IPS-20b (cell line): ENCODE measurements around the gene CHP1.
"Not testable (repeated sequence)": the region's sequence is repeated elsewhere in the genome, so short reads cannot be mapped to it uniquely, and the experiment has no call there.

Source experiments
- H3K27ac ChIP-seq: one replicate; pipeline ENCODE4 v1.5.1; 2013; ENCODE audit warnings: low read length
- H3K27me3 ChIP-seq: 2 replicates; pipeline ENCODE4 v1.6.1; 2013; ENCODE audit warnings: mild to moderate bottlenecking, low read length, inconsistent platforms; ENCODE audit not compliant: insufficient read depth
- H3K36me3 ChIP-seq: 2 replicates; pipeline ENCODE4 v1.6.1; 2013; ENCODE audit warnings: low read depth, mild to moderate bottlenecking, inconsistent platforms, low read length, moderate library complexity; ENCODE audit not compliant: insufficient read depth
- H3K4me1 ChIP-seq: 2 replicates; pipeline ENCODE4 v1.6.1; 2013; ENCODE audit warnings: mild to moderate bottlenecking, control low read depth, inconsistent platforms, low read length, moderate library complexity; ENCODE audit not compliant: insufficient read depth
- H3K4me3 ChIP-seq: 2 replicates; pipeline ENCODE4 v1.5.1; 2013; ENCODE audit warnings: mild to moderate bottlenecking, low read length, inconsistent platforms
- H3K9ac ChIP-seq: 2 replicates; pipeline ENCODE4 v1.6.1; 2013; ENCODE audit warnings: low read depth, mild to moderate bottlenecking, inconsistent platforms, low read length, moderate library complexity
- H3K9me3 ChIP-seq: 2 replicates; pipeline ENCODE4 v1.6.1; 2013; ENCODE audit warnings: mild to moderate bottlenecking, low read depth, low read length, inconsistent platforms; ENCODE audit not compliant: insufficient read depth

CHP1 gene

GRCh38 chr15:41258750-41259471, 27.8 kb downstream of the CHP1 start:
- Histone ChIP-seq H3K27ac (no peak overlapping the region), H3K9me3 (no peaks in the 10 kb centered on the region), H3K4me1 (peaks cover 10% of the 10 kb centered on the region), H3K9ac (no peak overlapping the region), H3K27me3 (no peaks in the 10 kb centered on the region), H3K36me3 (peaks cover 44% of the 10 kb centered on the region), H3K4me3 (no peak overlapping the region)

DNA sequence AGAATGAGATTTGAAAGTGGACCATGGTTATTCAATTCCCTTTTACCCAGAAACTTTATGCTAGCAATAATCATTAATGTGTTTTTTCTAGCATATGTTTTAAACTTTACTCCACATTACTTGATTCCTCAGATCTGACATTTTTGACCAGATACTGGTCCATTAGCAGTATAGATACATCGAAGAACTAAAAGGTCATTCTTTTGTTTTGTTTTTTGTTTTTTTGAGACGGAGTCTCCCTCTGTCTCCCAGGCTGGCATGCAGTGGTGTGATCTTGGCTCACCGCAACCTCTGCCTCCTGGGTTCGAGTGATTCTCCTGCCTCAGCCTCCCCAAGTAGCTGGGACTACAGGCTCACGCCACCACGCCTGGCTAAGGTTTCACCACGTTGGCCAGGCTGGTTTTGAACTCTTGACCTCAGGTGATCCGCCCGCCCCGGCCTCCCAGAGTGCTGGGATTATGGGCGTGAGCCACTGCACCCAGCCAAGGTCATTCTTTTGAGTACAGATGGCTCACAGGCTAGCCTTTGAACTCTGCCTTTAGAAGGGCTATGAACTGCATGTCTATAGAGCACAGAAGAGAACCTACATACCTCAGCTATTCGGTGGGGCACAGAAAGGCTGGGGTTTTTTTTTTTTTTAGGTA, 28.6 kb downstream of the CHP1 start:
- no peaks in the 10 kb centered on the region for H3K27me3 ChIP-seq
- no peak overlapping the region for H3K4me3 ChIP-seq
- H3K4me1 ChIP-seq, result peaks cover 10% of the 10 kb centered on the region
- no peak overlapping the region for H3K9ac ChIP-seq
- H3K36me3 ChIP-seq, result peaks cover 40% of the 10 kb centered on the region
- H3K9me3 ChIP-seq, result no peaks in the 10 kb centered on the region
- H3K27ac ChIP-seq, result no peak overlapping the region

GRCh38 chr15:41260924-41261323, 29.9 kb downstream of the CHP1 start:
- not testable (repeated sequence) for H3K9me3 ChIP-seq, H3K27ac ChIP-seq, H3K4me3 ChIP-seq, H3K27me3 ChIP-seq, H3K9ac ChIP-seq
- Histone ChIP-seq H3K36me3 (peaks cover 41% of the 10 kb centered on the region), H3K4me1 (peaks cover 10% of the 10 kb centered on the region)

DNA sequence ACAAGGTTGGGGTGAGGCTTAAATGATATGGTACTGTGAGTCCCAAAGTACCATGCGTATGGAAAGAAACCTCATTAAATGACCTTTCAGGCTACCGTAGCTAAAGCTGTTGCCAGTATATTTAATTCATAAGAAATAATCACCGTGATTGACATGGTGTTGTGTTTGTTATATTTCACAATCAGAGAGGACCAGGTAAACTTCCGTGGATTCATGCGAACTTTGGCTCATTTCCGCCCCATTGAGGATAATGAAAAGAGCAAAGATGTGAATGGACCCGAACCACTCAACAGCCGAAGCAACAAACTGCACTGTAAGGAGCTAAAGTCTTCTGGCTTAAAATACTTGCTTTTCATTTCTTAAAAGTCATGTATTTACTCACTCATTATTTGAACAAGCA, 31.5 kb downstream of the CHP1 start:
- peak overlapping the region; percentile 20 for H3K27ac ChIP-seq
- no peak overlapping the region for H3K9ac ChIP-seq
- H3K36me3 ChIP-seq, result peaks cover 43% of the 10 kb centered on the region
- H3K4me3 ChIP-seq, result no peak overlapping the region
- no peaks in the 10 kb centered on the region for H3K27me3 ChIP-seq
- no peaks in the 10 kb centered on the region for H3K9me3 ChIP-seq
- H3K4me1 ChIP-seq, result peaks cover 10% of the 10 kb centered on the region

DNA sequence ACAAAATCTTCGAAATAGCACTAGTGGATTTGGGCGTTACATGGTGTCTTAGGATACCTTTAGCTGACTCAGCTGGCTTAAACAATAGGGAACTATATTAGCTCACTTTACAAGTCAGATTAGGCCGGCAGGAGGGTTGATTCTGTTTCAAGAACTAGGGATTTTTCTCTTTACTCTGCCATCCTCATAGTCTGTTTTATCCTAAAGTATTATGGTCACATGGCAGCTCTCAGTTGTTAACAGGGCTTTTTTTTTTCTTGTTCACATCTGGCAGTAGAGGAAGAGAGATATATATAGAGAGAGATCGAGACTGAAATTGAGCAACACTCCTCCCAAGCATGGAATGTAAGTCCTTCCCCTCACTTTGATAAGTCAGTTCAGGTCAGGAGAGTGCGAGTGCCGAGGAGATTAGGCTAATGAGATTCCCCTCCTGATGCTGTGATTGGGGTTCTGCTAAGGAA, 32.9 kb downstream of the CHP1 start:
- no peaks in the 10 kb centered on the region for H3K27me3 ChIP-seq
- H3K4me3 ChIP-seq, result peak overlapping the region; percentile 45; the same call in 1 of the 2 replicates
- H3K27ac ChIP-seq, result peak overlapping the region; percentile 1
- peaks cover 30% of the 10 kb centered on the region for H3K36me3 ChIP-seq
- peak overlapping the region; percentile 49; the same call in 1 of the 2 replicates for H3K9ac ChIP-seq
- peaks cover 10% of the 10 kb centered on the region for H3K4me1 ChIP-seq
- no peaks in the 10 kb centered on the region for H3K9me3 ChIP-seq

DNA sequence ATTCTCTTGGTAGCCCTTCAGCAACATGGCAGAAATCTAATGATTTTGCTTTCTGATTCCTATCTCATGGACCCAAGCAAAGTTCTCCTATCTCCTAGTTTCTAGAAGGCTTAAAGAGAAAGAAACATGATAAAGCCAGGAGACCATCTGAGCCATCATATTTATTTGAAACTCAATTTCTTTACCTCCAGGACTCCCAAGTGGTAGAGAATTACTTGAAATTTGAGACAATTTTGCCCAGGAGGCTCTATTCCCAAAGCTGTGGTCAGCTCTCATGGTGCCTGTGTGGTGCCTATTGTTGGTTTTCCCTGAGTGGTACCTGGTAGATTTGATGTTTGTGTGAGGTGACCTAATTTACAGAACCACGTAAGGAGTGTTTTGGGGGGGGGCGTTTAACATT, 38.8 kb downstream of the CHP1 start:
- H3K9me3 ChIP-seq, result no peaks in the 10 kb centered on the region
- peaks cover 25% of the 10 kb centered on the region for H3K36me3 ChIP-seq
- H3K4me1 ChIP-seq, result no peaks in the 10 kb centered on the region
- no peak overlapping the region for H3K4me3 ChIP-seq
- H3K9ac ChIP-seq, result no peak overlapping the region
- H3K27me3 ChIP-seq, result no peaks in the 10 kb centered on the region
- no peak overlapping the region for H3K27ac ChIP-seq

DNA sequence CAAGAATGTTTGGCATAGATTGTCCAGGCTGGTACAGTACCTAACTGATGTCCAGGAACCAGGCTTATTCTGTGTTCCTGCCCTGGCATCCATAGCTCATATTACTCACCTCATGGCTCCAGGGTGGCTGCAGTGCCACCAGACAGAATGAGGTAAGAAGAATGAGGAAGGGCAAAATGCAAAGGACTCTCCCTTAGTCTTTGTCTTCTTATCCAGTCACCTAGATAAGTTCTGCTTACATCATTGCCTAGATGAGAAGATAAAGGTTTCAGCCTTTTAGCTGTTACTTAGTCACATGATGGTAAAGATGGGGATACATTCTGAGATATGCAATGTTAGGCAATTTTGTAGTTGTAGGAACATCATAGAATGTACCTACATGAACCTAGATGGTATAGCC, 45.8 kb downstream of the CHP1 start:
- H3K4me3 ChIP-seq, result no peak overlapping the region
- no peaks in the 10 kb centered on the region for H3K4me1 ChIP-seq
- H3K27ac ChIP-seq, result no peak overlapping the region
- no peaks in the 10 kb centered on the region for H3K9me3 ChIP-seq
- H3K27me3 ChIP-seq, result no peaks in the 10 kb centered on the region
- H3K36me3 ChIP-seq, result peaks cover 34% of the 10 kb centered on the region
- no peak overlapping the region for H3K9ac ChIP-seq

DNA sequence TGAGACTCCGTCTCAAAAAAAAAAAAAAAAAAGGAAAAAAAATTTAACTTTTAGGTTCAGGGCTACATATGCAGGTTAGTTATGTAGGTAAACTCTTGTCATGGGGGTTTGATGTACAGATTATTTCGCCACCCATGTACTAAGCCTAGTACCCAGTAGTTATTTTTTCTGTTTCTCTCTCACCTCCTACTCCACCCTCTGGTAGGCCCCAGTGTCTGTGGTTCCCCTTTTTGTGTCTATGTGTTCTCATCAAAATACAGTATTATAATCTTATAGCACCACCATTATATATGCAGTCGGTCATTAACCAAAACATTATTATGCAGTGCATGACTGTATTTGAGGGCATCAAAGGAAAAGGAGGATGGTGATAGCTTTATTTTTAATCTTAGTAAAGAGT, 47.3 kb downstream of the CHP1 start:
- no peaks in the 10 kb centered on the region for H3K4me1 ChIP-seq
- H3K36me3 ChIP-seq, result peaks cover 33% of the 10 kb centered on the region
- H3K27me3 ChIP-seq, result no peaks in the 10 kb centered on the region
- H3K27ac ChIP-seq, result no peak overlapping the region
- H3K4me3 ChIP-seq, result no peak overlapping the region
- no peak overlapping the region for H3K9ac ChIP-seq
- H3K9me3 ChIP-seq, result no peaks in the 10 kb centered on the region

DNA sequence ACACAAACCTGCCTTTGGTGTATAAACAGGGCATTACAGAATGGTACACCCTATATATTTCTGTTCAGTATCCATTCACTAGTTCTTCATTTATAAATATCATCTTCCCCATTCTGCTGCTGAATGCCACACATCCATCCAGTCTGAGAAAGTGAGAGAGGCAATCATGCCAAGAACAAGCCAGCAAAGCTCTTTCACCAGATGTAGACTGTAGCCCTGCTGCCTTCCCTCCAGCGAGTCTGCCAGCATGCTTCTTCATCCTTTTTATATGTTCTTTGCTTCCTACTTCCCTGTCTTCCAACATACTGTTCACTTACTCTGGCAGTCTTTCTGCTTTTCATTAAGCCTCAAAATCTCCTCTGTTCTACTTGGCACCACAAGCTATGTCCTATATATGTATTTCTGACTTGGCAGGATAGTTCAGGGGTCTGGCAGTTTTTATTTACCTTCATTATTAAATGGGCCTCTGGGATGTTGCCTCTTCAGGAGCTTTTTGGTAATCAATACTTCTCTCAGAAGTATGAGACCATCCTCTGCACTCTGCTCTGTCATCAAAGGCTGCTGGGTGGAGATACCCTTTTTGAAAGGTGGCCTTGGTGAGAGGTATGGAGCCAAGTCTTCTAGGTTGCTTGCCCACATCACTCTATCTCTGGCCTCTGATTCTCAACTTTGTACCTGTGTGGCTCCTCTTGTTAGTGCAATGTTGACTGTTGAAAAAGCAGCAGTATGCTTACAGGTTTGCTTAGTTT, 48.6 kb downstream of the CHP1 start:
- Histone ChIP-seq H3K27ac (no peak overlapping the region), H3K4me1 (no peaks in the 10 kb centered on the region), H3K9me3 (no peaks in the 10 kb centered on the region), H3K9ac (no peak overlapping the region), H3K4me3 (no peak overlapping the region), H3K36me3 (peaks cover 28% of the 10 kb centered on the region), H3K27me3 (no peaks in the 10 kb centered on the region)

DNA sequence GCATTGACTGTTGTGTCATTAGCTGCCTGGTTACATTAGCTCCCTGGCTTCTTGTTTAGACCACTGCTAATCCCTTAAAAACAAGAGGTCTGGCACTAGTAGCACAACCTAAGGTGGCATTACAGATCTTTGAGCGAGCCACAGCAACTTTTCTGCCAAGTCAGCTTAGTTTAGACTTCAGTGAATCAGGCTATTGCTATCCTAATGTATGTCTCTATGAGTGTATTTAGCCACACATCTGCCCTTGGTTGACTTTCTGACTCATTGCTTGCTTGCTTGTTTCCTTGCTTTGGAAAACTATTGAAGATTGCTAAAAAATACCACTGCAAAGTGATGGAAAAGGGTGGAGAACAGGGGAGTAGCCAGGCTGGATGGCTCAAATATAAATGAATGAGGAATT, 50.2 kb downstream of the CHP1 start:
- Histone ChIP-seq H3K4me1 (peaks cover 5% of the 10 kb centered on the region; the same call in 1 of the 2 replicates), H3K36me3 (peaks cover 40% of the 10 kb centered on the region), H3K9ac (no peak overlapping the region), H3K9me3 (no peaks in the 10 kb centered on the region), H3K27ac (no peak overlapping the region), H3K27me3 (no peaks in the 10 kb centered on the region), H3K4me3 (no peak overlapping the region)

DNA sequence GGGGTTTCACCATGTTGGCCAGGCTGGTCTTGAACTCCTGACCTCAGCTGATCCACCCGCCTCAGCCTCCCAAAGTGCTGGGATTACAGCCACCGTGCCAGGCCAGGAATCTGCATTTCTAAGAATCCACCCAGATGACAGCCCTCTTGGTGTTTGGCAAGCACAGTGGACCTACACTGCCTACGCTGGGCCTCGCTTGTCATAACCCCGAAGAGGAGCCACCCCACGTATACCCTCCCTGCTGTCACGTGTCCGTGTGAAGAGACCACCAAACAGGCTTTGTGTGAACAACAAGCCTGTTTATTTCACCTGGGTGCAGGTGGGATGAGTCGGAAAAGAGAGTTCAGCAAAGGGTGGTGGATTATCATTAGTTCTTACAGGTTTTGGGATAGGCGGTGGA, 51.4 kb downstream of the CHP1 start:
- H3K4me1 ChIP-seq, H3K9ac ChIP-seq, H3K27ac ChIP-seq, H3K27me3 ChIP-seq, H3K4me3 ChIP-seq, H3K9me3 ChIP-seq: not testable (repeated sequence)
- H3K36me3 ChIP-seq, result peaks cover 43% of the 10 kb centered on the region
